ENCODE measurements around the gene KCNQ1.

Gene KCNQ1

DNA sequence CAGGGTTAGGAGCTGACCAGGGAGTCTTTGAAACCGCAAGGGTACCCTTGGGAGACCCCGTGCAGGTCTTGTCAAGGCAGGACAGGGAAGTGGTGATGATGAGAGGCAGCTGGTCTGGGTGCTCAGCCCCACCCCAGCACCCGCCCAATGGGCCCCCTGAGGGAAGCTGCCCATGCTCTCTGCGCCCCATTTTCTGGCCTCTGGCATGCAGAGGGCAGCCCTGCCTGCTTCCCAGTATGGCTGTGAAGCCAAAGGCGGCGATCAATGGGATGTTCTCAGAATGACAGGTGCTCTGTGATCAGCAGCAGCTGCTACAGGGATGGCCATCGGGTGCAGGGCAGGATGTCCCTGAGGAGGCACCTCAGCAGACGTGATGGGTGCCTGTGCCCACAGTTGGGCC lies 386.1 kb downstream of the KCNQ1 start:
- Mint-ChIP-seq H3K27me3 (peaks cover 8% of the 10 kb centered on the region), H3K4me3 (no peak overlapping the region), H3K36me3 (ENCODE audit: low read depth) (peaks cover 19% of the 10 kb centered on the region), H3K9me3 (peaks cover 18% of the 10 kb centered on the region), H3K27ac (no peak overlapping the region), H3K4me1 (ENCODE audit: low read depth) (peaks cover 46% of the 10 kb centered on the region)
- intact Hi-C loops (cut with micrococcal nuclease) = no loop called here

DNA sequence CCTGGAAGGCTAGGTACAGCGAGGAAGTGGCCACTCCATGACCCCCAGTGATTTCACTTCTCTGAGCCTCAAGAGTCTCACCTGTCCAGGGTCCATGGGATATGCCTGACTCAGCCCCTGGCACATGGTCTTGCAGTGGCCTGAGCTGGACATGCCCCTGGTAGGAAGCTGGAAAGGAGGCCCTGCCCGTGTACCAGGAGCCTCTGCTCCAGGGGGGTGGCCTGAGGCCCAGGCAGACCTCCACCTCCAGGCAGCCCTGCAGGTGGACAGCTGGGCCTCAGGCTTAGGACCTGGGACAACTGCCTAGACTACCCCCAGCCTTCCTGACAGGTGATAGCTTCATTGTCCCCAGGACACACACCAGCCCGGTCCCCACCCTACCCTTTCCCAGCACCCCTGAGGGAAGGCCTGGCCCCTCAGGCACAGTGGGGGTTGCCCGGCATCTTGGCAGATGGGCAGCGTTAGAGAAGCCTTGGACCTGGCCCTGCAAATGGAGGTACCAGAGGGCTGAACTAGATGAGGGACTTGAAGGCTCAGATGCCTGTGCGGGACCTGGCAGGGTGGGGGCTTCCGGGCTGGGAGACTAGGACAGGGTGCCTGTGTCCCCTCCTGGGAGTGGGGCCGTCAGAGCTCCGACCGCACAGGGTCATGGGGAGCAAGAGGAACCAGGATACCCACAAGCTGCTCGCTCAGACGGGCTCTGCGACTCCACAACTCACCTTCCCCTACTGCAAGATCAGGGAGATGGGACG lies 387.1 kb downstream of the KCNQ1 start:
- H3K27ac Mint-ChIP-seq = no peak overlapping the region
- peaks cover 18% of the 10 kb centered on the region for H3K9me3 Mint-ChIP-seq
- H3K36me3 Mint-ChIP-seq (ENCODE audit: low read depth) = peaks cover 19% of the 10 kb centered on the region
- H3K27me3 Mint-ChIP-seq = peaks cover 10% of the 10 kb centered on the region
- no peak overlapping the region for H3K4me3 Mint-ChIP-seq
- intact Hi-C loops (cut with micrococcal nuclease) = no loop called here
- H3K4me1 Mint-ChIP-seq (ENCODE audit: low read depth) = peaks cover 46% of the 10 kb centered on the region

DNA sequence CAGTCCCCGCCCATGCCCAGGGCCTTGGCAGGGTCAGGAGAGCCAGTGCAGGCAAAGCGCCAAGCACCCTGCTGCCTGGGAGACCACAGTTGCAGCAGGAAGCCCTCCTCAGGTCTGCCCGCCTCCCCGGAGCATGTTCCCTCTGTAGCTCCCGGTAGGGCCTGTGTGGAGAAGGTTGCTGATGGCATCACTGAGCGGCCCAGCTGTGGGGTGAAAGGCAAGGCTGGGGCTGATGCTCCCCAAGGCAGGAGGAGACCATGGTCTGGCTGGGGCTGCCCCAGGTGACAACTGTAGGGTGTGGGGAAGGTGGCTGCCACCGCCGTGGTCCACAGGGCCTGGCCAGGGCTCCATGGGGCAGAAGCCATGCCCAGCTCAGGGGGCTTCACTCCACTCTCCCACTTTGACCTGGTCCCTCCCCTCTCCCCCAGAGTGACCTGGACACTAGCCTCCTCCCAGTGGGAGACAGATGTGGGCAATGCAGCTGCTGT lies 387.8 kb downstream of the KCNQ1 start:
- peaks cover 14% of the 10 kb centered on the region for H3K27me3 Mint-ChIP-seq
- H3K27ac Mint-ChIP-seq = no peak overlapping the region
- peaks cover 18% of the 10 kb centered on the region for H3K9me3 Mint-ChIP-seq
- H3K4me1 Mint-ChIP-seq (ENCODE audit: low read depth) = peaks cover 42% of the 10 kb centered on the region
- H3K36me3 Mint-ChIP-seq (ENCODE audit: low read depth) = peaks cover 18% of the 10 kb centered on the region
- no peak overlapping the region for H3K4me3 Mint-ChIP-seq
- intact Hi-C loops (cut with micrococcal nuclease) = no loop called here

DNA sequence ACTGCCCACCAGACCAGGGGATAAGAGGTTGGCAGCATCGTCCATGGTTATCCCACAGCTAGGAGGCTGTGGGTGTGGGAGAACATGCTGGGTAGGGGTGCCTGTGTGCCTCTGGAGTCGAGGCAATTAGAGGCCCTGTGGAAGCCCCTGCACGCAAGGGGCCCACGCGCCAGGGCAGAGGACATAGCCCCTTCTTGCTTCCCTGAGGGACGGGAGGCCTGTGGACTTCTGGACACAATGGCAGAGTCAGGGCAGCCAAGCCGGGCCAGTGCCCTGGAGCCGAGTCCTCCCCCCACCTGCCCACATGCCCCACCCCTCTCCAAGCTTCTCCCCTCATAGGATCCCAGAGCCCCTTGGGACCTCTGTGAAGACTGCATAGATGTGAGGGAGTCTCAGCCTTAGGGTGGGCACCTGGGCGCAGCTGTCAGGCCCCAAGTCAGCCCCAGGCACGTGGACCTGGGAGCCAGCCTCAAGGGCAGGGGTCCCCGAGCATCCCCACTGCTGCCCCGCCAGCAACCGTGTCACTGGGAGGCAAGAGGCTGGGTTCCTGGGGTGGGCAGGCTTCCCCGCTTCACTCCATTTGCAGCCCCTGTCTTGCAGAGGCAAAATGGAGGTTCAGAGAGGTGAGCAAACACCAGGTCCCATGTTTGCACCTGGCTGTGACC lies 388.4 kb downstream of the KCNQ1 start:
- peaks cover 18% of the 10 kb centered on the region for H3K27me3 Mint-ChIP-seq
- no peak overlapping the region for H3K27ac Mint-ChIP-seq
- H3K9me3 Mint-ChIP-seq = peaks cover 15% of the 10 kb centered on the region
- H3K4me3 Mint-ChIP-seq = no peak overlapping the region
- H3K4me1 Mint-ChIP-seq (ENCODE audit: low read depth) = peaks cover 36% of the 10 kb centered on the region
- intact Hi-C loops (cut with micrococcal nuclease) = no loop called here
- H3K36me3 Mint-ChIP-seq (ENCODE audit: low read depth) = peaks cover 11% of the 10 kb centered on the region

DNA sequence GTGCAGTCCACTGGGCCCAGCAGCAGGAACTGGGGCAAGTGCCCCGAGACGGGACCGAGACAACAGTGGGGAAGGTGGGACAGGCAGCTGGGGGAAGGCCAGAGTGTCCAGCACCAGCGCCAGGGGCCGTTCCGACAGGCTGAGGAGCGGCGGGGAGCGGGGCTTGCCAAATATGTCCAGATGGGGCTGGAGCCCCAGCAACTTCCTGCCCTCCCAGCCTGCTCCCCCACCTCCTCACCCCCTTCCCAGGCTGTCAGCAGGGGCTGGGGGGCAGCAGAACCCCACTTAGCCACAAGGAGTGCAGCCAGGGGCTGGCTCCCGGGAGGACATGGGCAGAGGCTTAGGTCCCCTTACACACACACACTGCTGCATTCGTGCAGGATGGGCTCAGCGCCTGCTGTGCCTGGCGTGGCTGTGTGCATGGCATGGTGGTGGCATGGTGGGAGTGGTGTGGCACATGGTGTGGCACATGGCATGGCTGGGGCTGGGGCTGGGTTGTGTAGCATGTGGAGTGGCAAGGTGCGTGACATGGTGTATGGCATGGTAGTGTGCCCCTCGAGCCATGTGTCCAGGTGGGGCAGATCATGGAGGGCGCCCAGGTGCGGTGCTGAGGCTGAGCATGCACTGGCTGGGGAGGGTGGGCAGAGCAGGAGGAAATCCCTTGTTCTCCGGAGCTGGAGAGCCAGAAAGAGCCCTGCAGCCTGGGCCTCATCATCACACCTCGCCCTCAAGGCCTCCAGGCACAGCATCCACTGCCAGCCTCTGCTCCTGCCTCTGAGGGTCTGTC lies 389.1 kb downstream of the KCNQ1 start:
- H3K9me3 Mint-ChIP-seq = peaks cover 7% of the 10 kb centered on the region
- H3K4me3 Mint-ChIP-seq = no peak overlapping the region
- H3K27me3 Mint-ChIP-seq = peaks cover 17% of the 10 kb centered on the region
- H3K36me3 Mint-ChIP-seq (ENCODE audit: low read depth) = peaks cover 4% of the 10 kb centered on the region
- peaks cover 28% of the 10 kb centered on the region for H3K4me1 Mint-ChIP-seq (ENCODE audit: low read depth)
- intact Hi-C loops (cut with micrococcal nuclease) = no loop called here
- H3K27ac Mint-ChIP-seq = no peak overlapping the region

DNA sequence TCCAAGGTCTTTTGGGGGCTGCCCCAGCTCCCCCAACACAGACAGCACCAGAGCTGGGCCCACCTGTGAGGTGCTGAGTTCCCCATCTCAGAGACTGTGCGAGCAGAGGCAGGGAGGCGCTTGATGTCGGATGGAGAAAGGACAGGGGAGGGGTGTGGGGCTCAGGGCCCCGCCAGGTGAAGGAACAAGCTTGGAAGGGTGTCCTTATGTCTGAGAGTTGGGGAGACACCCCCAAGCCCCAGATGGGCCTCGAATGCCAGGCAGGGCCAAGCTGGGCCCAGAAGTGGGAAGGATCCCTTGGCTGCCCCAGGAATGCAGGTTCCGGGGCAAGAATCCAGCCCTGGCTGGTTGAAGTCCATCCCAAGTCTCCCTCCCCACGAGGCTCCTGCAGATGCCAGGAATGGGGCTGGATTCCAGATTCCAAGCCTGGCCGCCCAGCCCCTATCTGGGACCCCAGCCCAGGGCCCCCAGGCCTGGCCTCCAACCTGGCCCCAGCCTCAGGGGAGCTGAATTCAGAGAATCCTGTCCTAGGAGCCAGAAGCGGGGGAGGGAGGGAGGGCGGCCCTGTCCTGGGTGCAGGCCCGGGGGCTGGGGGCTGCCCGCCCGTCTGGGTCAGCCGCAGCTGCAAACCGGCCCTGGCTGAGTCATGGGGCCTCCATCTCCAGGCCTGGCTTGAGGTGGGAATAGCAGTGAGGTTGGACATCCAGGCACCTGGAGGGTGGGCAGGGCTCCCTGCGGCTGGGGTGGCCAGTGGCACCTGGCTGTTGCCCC lies 389.9 kb downstream of the KCNQ1 start:
- intact Hi-C loops (cut with micrococcal nuclease) = no loop called here

DNA sequence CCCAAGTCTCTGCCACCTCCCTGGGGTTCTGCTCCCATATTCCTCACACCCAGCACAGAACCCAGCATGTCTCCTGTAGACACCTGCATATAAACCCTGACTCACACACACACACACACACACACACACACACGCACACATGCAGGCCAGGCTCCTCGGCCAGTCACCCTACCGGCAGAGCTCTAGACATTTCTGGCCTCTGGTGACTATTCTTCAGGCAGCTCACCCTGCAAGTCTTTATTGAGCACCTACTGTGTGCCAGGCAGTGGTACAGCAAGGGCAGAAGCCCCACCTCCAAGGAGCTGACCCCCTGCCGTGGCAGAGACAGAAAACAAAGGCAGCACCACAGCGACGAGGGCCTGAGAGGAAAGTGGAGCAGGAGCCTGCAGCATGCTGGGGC lies 390.5 kb downstream of the KCNQ1 start:
- intact Hi-C loops (cut with micrococcal nuclease) = no loop called here
- Mint-ChIP-seq H3K4me3 (no peak overlapping the region), H3K27ac (no peak overlapping the region), H3K9me3 (no peaks in the 10 kb centered on the region), H3K36me3 (ENCODE audit: low read depth) (no peaks in the 10 kb centered on the region), H3K4me1 (ENCODE audit: low read depth) (peaks cover 19% of the 10 kb centered on the region), H3K27me3 (peaks cover 17% of the 10 kb centered on the region)

More for the DNA sequence above, 389.9 kb downstream of the KCNQ1 start:
- Mint-ChIP-seq H3K27me3 (peaks cover 17% of the 10 kb centered on the region), H3K36me3 (ENCODE audit: low read depth) (no peaks in the 10 kb centered on the region), H3K4me3 (no peak overlapping the region), H3K9me3 (no peaks in the 10 kb centered on the region), H3K4me1 (ENCODE audit: low read depth) (peaks cover 20% of the 10 kb centered on the region), H3K27ac (no peak overlapping the region)

DNA sequence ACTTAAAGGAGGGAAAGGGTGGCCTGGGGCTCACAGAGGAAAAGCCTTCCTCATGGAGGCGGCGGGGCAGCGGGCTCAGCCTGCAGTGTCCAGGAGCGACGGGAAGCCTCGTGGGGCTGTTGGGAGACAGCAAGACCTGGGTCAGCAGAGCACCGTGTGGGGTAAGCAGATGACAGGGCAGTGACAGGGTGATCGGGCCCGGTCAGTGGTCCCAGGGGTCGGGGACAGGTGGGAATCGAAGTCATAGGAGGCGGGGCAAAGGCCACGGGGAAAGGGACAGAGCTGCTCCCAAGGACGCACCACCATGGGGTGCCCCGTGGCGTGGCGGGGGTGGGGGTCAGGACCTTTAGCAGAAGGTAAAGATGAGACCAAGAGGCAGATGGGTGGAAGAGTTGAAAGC lies 390.9 kb downstream of the KCNQ1 start:
- Mint-ChIP-seq H3K27ac (no peak overlapping the region), H3K4me1 (ENCODE audit: low read depth) (peaks cover 19% of the 10 kb centered on the region), H3K9me3 (no peaks in the 10 kb centered on the region), H3K27me3 (peaks cover 17% of the 10 kb centered on the region), H3K4me3 (no peak overlapping the region), H3K36me3 (ENCODE audit: low read depth) (no peaks in the 10 kb centered on the region)
- intact Hi-C loops (cut with micrococcal nuclease) = no loop called here

DNA sequence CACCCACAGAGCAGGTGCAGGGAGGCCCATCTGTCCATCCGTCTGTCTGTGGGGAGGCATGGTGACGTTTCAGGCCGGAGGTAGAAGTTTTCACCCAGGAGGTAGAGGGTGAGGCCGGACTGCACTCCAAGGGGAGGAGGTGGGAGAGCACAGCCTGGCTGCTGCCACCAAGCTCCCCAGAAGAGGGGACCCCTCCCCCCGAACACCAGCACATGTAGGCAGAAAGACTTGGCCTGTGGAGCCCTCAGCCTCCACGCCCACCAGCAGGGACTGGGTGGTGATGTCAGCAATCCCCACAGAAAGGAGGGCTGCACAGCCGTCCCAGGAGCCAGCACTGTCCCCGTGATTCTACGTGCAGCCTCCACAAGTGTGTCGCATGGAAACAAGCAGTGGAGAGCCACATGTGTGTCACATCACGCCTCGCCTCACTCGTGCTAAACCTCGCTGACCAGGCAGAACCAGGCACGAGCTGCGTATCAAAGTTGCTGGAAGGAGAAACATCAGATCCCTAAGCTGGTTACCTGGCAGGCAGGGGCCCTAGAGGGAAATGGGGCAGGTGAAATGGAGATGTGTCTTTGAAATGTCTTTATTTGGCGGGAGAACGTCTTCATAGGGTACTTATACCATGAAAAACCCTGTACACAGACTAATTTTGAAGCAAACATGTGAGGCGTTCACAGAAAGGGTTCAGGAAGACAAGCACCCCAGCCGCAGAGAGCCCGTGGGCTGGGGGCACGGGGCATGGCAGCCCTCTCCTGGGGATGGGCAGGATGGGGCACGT lies 391.7 kb downstream of the KCNQ1 start:
- Mint-ChIP-seq H3K4me1 (ENCODE audit: low read depth) (peaks cover 19% of the 10 kb centered on the region), H3K27ac (no peak overlapping the region), H3K36me3 (ENCODE audit: low read depth) (no peaks in the 10 kb centered on the region), H3K4me3 (no peak overlapping the region), H3K9me3 (no peaks in the 10 kb centered on the region), H3K27me3 (peaks cover 17% of the 10 kb centered on the region)
- intact Hi-C loops (cut with micrococcal nuclease) = no loop called here

DNA sequence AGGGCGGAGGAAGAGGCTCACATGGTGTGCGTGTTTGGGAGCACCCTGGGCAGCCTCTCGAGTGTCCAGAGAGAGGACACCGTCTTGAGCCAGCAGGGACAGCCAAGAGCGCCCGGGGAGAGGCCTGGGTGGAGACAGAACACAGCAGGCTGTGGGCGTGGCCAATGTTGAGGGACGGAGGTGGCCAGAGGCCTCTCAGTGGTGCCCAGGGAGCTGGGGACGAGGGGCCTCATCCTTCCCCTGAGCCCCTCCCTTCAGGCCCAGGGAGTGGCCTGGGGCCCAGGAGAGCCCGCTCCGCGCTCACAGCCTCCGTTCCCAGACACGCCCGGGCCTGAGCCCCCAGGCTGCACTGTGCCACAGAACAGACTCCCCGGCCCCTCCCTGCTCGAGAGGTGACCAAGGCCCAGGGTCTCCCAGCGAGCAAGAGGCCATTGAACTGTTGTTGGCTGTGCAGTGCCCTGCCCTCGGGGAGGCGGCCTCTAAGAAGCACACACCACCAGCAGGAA lies 392.3 kb downstream of the KCNQ1 start:
- H3K27me3 Mint-ChIP-seq = peaks cover 17% of the 10 kb centered on the region
- H3K4me3 Mint-ChIP-seq = no peak overlapping the region
- H3K27ac Mint-ChIP-seq = no peak overlapping the region

DNA sequence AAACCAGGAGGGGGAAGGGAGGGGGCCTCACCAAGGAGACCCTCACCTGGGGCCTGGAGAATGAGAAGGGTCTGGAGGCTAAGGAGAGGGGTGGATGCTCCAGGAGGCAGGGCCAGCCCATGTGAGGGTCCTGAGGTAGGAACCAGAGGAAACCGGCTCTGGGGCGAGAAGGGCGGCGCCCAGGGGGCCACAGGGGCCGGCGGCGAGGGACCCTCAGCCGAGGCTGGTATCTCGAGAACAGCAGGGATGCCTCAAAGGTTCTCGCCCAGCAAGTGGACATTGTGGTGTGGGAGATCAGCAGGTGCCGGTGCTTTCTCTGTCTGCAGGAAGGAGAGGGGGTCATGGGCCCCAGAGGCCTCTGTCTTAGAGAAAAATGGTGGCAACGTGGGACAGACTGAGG lies 392.8 kb downstream of the KCNQ1 start:
- no peaks in the 10 kb centered on the region for H3K36me3 Mint-ChIP-seq (ENCODE audit: low read depth)
- H3K27ac Mint-ChIP-seq = no peak overlapping the region
- intact Hi-C loops (cut with micrococcal nuclease) = no loop called here

More for the DNA sequence above, 392.3 kb downstream of the KCNQ1 start:
- intact Hi-C loops (cut with micrococcal nuclease) = no loop called here
- Mint-ChIP-seq H3K4me1 (ENCODE audit: low read depth) (peaks cover 19% of the 10 kb centered on the region), H3K36me3 (ENCODE audit: low read depth) (no peaks in the 10 kb centered on the region), H3K9me3 (no peaks in the 10 kb centered on the region)

DNA sequence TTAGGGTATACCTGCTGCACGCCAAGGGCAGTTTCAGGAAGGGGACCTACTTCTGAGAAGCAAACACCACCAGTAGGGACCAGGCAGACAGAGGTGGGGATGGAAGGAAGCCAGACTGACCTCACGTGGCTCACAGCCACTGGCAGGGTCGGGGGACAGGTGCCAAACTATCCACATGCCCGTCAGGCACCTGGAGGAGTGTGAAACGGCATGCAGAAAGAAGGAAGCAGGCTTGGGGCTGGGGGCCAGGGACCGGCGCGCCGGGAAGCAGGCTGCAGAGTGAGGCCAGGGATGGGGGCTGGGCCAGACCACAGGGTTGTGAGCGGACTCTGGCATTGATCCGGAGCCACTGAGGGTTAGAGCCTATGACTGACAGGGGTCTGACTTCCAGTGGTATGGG lies 393.3 kb downstream of the KCNQ1 start:
- intact Hi-C loops (cut with micrococcal nuclease) = no loop called here
- Mint-ChIP-seq H3K4me1 (ENCODE audit: low read depth) (peaks cover 19% of the 10 kb centered on the region), H3K36me3 (ENCODE audit: low read depth) (no peaks in the 10 kb centered on the region), H3K9me3 (no peaks in the 10 kb centered on the region), H3K27ac (no peak overlapping the region), H3K27me3 (peaks cover 17% of the 10 kb centered on the region), H3K4me3 (no peak overlapping the region)

More for the DNA sequence above, 392.8 kb downstream of the KCNQ1 start:
- H3K9me3 Mint-ChIP-seq = no peaks in the 10 kb centered on the region
- H3K4me3 Mint-ChIP-seq = no peak overlapping the region
- peaks cover 17% of the 10 kb centered on the region for H3K27me3 Mint-ChIP-seq
- peaks cover 19% of the 10 kb centered on the region for H3K4me1 Mint-ChIP-seq (ENCODE audit: low read depth)
